ENCODE data around the gene OR52I2. TPM values are rescaled to one million over a fixed set of nuclear protein-coding genes. Genes with fewer than 3 reads are reported as not detected.
A peak's percentile ranks its signal among the peaks of the same experiment; 100 is the strongest.

The OR52I2 gene
- total and polyA plus RNA-seq, 2 experiments from 2014 or later = not detected

- Histone ChIP-seq H3K27ac (no peak overlapping the region), H3K4me1 (ENCODE audit: insufficient read depth) (no peaks in the 10 kb centered on the region)
These were observed 44.9 kb downstream of the OR52I2 start for GRCh38 chr11:4626207-4627099.

GRCh38 chr11:4636136-4636535, 54.6 kb downstream of the OR52I2 start:
- no peak overlapping the region for H2AFZ ChIP-seq
- H3K79me2 ChIP-seq (ENCODE audit: insufficient read depth) = no peaks in the 10 kb centered on the region
- TF ChIP-seq EZH2phosphoT487 (IDR thresholded peaks at IDR 0.05; ENCODE audit: insufficient read depth, low read depth) (no peak), EZH2 (IDR thresholded peaks at IDR 0.05; ENCODE audit: insufficient read depth, poor library complexity, severe bottlenecking) (no peak)
- DNase-seq = no peak
- no peak overlapping the region for H3K9ac ChIP-seq
- H3K36me3 ChIP-seq (ENCODE audit: low read depth) = no peaks in the 10 kb centered on the region
- 58 to 61% methylated on average over 2 of the region's 2 CpGs for WGBS, 2 experiments (ENCODE audit: low coverage in 1 of 2, low lambda C conversion rate in 2 of 2, missing lambda C conversion rate in 2 of 2)
- H3K27me3 ChIP-seq (replicated peaks; ENCODE audit: insufficient read depth) = peaks cover 14% of the 10 kb centered on the region; the same call in 1 of the 2 replicates
- in situ Hi-C loops (cut with MboI) = loop anchor here (25.0 kb wide), 1 partner anchor 751 kb away; the partner anchor contains the start of gene OR51M1
- no peak overlapping the region for H3K4me2 ChIP-seq (ENCODE audit: unreplicated experiment)
- no peaks in the 10 kb centered on the region for H3K4me1 ChIP-seq (ENCODE audit: insufficient read depth)
- no peaks in the 10 kb centered on the region for H3F3A ChIP-seq (ENCODE audit: insufficient read depth)
- no peak overlapping the region for H3K27ac ChIP-seq
- no peaks in the 10 kb centered on the region for H3K9me2 ChIP-seq (ENCODE audit: insufficient read depth)
- no peaks in the 10 kb centered on the region for H3K9me3 ChIP-seq (ENCODE audit: low read depth)
- H4K20me1 ChIP-seq (ENCODE audit: insufficient read depth) = no peaks in the 10 kb centered on the region
- H3K4me3 ChIP-seq = no peak overlapping the region

More at GRCh38 chr11:4626207-4627099, 44.9 kb downstream of the OR52I2 start:
- Histone ChIP-seq H3F3A (ENCODE audit: insufficient read depth) (no peaks in the 10 kb centered on the region), H3K27me3 (replicated peaks; ENCODE audit: insufficient read depth) (no peaks in the 10 kb centered on the region), H3K9me2 (ENCODE audit: insufficient read depth) (no peaks in the 10 kb centered on the region), H4K20me1 (ENCODE audit: insufficient read depth) (no peaks in the 10 kb centered on the region), H3K4me2 (ENCODE audit: unreplicated experiment) (no peak overlapping the region), H3K9ac (no peak overlapping the region), H3K4me3 (no peak overlapping the region), H3K9me3 (ENCODE audit: low read depth) (no peaks in the 10 kb centered on the region), H2AFZ (no peak overlapping the region), H3K79me2 (ENCODE audit: insufficient read depth) (no peaks in the 10 kb centered on the region), H3K36me3 (ENCODE audit: low read depth) (no peaks in the 10 kb centered on the region)
- in situ Hi-C loops (cut with MboI) = loop anchor here (25.0 kb wide), 1 partner anchor 761 kb away; the partner anchor contains the start of gene OR51M1
- WGBS, 2 experiments (ENCODE audit: low coverage in 1 of 2, low lambda C conversion rate in 2 of 2, missing lambda C conversion rate in 2 of 2) = 20 to 21% methylated on average over 15 of the region's 15 CpGs
- peak; percentile 69 for DNase-seq
- TF ChIP-seq EZH2 (IDR thresholded peaks at IDR 0.05; ENCODE audit: insufficient read depth, poor library complexity, severe bottlenecking) = no peak
- TF ChIP-seq EZH2phosphoT487 (IDR thresholded peaks at IDR 0.05; ENCODE audit: insufficient read depth, low read depth) = no peak

- DNase-seq = peak; percentile 72
These were observed 55.6 kb downstream of the OR52I2 start, which contains the start of gene OR51D1 for GRCh38 chr11:4636962-4637661. OR51D1 (plus strand) TSS chr11:4637477; CDS start chr11:4639791, 2,314 bp downstream.

GRCh38 chr11:4637662-4638047, 56.1 kb downstream of the OR52I2 start:
- no peak for TF ChIP-seq EZH2 (IDR thresholded peaks at IDR 0.05; ENCODE audit: insufficient read depth, poor library complexity, severe bottlenecking)
- TF ChIP-seq EZH2phosphoT487 (IDR thresholded peaks at IDR 0.05; ENCODE audit: insufficient read depth, low read depth) = no peak
- Histone ChIP-seq H3K27ac (no peak overlapping the region), H3K9ac (no peak overlapping the region), H3K4me3 (no peak overlapping the region), H3K9me2 (ENCODE audit: insufficient read depth) (no peaks in the 10 kb centered on the region), H2AFZ (no peak overlapping the region), H3K36me3 (ENCODE audit: low read depth) (no peaks in the 10 kb centered on the region), H3F3A (ENCODE audit: insufficient read depth) (no peaks in the 10 kb centered on the region), H4K20me1 (ENCODE audit: insufficient read depth) (no peaks in the 10 kb centered on the region), H3K9me3 (ENCODE audit: low read depth) (no peaks in the 10 kb centered on the region), H3K27me3 (replicated peaks; ENCODE audit: insufficient read depth) (peaks cover 14% of the 10 kb centered on the region; the same call in 1 of the 2 replicates), H3K79me2 (ENCODE audit: insufficient read depth) (no peaks in the 10 kb centered on the region), H3K4me1 (ENCODE audit: insufficient read depth) (no peaks in the 10 kb centered on the region), H3K4me2 (ENCODE audit: unreplicated experiment) (no peak overlapping the region)
- in situ Hi-C loops (cut with MboI) = loop anchor here (25.0 kb wide), 1 partner anchor 750 kb away; the partner anchor contains the start of gene OR51M1
- no peak for DNase-seq
- WGBS, 2 experiments (ENCODE audit: low coverage in 1 of 2, low lambda C conversion rate in 2 of 2, missing lambda C conversion rate in 2 of 2) = 29 to 30% methylated on average over 3 of the region's 3 CpGs

More at GRCh38 chr11:4636962-4637661, 55.6 kb downstream of the OR52I2 start, which contains the start of gene OR51D1:
- Histone ChIP-seq H3K9ac (no peak within 1 kb of the TSS), H3K79me2 (ENCODE audit: insufficient read depth) (no peaks in the 10 kb centered on the region), H3K9me2 (ENCODE audit: insufficient read depth) (no peaks in the 10 kb centered on the region), H3K4me1 (ENCODE audit: insufficient read depth) (no peaks in the 10 kb centered on the region), H4K20me1 (ENCODE audit: insufficient read depth) (no peaks in the 10 kb centered on the region), H2AFZ (no peak within 1 kb of the TSS), H3K4me3 (0 out of 2 replicates have a peak within 1 kb of the TSS, but pooled peaks have one; percentile 33), H3K27me3 (replicated peaks; ENCODE audit: insufficient read depth) (peaks cover 14% of the 10 kb centered on the region; the same call in 1 of the 2 replicates), H3K9me3 (ENCODE audit: low read depth) (no peaks in the 10 kb centered on the region), H3F3A (ENCODE audit: insufficient read depth) (no peaks in the 10 kb centered on the region), H3K36me3 (ENCODE audit: low read depth) (no peaks in the 10 kb centered on the region), H3K27ac (no peak within 1 kb of the TSS), H3K4me2 (ENCODE audit: unreplicated experiment) (no peak within 1 kb of the TSS)
- in situ Hi-C loops (cut with MboI) = loop anchor here (25.0 kb wide), 1 partner anchor 750 kb away; the partner anchor contains the start of gene OR51M1
- WGBS, 2 experiments (ENCODE audit: low coverage in 1 of 2, low lambda C conversion rate in 2 of 2, missing lambda C conversion rate in 2 of 2) = 22 to 23% methylated on average over 20 to 21 of the region's 21 CpGs
- no peak for TF ChIP-seq EZH2 (IDR thresholded peaks at IDR 0.05; ENCODE audit: insufficient read depth, poor library complexity, severe bottlenecking)
- TF ChIP-seq EZH2phosphoT487 (IDR thresholded peaks at IDR 0.05; ENCODE audit: insufficient read depth, low read depth) = no peak
